HG02943 (cell line): ENCODE measurements around the gene KRT23.
"Not testable (repeated sequence)": the region's sequence is repeated elsewhere in the genome, so short reads cannot be mapped to it uniquely, and the experiment has no call there.

Experiments
- ATAC-seq: cut with Tn5 transposase; IDR thresholded peaks from one replicate; pipeline ENCODE4 v1.9.1; 2021; ENCODE audit warnings: mild to moderate bottlenecking, low read depth, moderate library complexity; ENCODE audit not compliant: unreplicated experiment

KRT23 gene

GRCh38 chr17:40951011-40951622 is 13.7 kb upstream of the KRT23 start:
- no peak for ATAC-seq

DNA sequence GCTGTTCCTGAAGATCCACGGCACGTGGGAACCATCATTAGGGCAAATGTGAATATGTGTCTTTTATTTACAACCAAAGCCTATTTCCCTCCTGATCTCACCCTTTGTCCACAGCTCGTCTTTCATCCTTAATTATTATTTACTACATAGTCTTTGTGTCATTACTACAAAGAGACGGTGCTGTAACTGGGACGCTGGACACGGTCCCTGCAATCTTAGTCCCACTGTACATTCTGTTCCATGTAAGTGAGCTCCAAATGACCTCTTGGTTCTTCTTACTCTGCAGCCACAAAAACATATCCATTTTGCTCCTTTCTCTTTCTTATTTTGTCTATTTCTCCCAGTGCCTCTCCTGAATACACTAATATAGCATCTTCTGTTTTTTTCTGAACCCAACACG is 12.7 kb upstream of the KRT23 start:
- ATAC-seq = no peak

- no peak for ATAC-seq
Measured at GRCh38 chr17:40949418-40949817, 12.0 kb upstream of the KRT23 start.

DNA sequence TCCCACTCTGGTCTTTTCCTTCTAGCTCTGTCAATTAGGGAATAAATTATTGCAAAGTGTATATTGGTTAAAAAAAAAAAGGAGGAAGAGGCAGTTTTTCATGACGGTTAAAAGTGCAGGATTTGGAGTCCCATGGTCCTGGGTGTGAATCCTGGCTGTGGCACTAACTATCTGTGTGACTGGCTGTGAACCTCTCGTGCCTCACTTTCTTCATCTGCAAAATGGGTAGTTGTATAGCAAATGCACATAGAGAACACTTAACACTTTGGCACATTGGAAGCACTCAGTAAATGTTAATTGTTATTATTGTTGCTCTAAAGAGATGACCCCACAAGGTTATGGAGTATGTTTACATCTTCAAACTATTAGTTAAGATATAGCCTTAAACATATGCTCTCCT is 10.5 kb upstream of the KRT23 start:
- ATAC-seq = no peak

- no peak for ATAC-seq
Measured at GRCh38 chr17:40945414-40945813, 8.0 kb upstream of the KRT23 start.

DNA sequence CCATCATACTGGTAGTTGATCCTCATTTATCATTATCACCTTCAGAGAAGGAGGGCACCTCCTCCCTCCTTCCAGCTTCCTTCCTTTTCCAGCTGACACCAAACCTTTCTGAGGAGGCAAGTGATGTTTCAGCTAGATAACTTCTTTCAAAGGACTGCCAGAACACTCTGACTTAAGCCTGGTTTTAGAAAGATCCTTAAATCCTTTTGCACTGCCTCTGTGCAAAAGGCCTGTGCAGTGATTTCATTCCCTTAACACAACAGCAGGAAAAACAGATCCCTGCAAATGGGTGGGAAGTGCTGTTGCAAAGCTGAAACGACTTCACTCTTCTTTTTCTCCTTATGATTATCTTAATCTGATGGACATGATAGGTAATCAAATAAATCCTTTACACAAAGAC is 7.1 kb upstream of the KRT23 start:
- ATAC-seq = no peak

DNA sequence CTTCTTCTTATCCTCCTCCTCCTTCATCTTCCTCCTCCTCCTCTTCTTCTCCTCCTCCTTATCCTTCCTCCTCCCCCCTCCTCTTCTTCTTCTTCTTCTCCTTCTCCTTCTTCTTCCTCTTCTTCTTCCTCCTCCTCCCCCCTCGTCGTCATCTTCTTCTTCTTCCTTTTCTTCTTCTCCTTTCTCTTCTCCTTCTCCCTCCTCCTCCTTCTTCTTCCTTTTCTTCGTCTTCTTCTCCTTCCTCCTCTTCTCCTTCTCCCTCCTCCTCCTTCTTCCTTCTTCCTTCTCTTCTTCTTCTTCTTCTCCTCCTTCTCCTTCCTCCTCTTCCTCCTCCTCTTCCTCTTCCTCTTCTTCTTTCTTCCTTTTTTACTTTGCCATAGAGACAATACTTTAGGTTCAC is 5.1 kb upstream of the KRT23 start:
- ATAC-seq = no peak

DNA sequence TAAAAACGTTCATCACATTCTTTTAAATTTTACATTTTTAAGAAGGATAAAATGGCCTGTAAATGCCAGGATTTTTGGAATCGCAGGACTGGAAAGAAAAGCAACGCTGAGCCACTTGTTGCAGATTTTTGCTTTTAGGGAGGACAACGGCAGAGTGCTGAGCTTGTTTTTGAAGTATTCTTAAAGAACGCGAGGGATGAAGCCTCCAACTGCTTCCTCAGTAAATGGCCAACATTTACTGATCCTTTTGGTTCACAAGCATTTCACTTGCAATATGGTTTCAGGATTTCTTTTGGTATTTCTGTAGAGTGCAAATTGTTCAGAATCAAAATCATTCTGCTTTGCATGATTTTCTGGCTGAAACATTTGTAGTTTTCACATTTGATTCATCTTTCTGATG is 2.8 kb upstream of the KRT23 start:
- ATAC-seq = no peak

DNA sequence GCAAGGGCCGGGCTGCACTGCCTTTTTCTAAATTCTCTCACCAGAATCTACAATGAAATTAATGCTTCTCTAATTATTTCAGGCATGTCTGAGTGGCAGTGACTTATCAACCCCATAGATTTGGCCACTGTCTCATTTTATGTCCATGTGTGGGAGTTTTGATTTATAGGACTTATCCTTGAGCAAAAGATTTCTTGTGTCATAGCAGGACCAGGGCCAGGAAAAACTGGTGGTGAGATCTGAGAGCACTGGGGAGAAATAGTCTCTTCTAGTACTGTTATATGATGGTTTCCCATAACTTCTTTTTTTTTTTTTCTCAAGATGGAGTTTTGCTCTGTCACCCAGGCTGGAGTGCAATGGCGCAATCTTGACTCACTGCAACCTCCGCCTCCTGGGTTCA is 1.5 kb upstream of the KRT23 start:
- no peak for ATAC-seq

GRCh38 chr17:40936976-40937375 is 470 bp downstream of the KRT23 start:
- no peak for ATAC-seq

DNA sequence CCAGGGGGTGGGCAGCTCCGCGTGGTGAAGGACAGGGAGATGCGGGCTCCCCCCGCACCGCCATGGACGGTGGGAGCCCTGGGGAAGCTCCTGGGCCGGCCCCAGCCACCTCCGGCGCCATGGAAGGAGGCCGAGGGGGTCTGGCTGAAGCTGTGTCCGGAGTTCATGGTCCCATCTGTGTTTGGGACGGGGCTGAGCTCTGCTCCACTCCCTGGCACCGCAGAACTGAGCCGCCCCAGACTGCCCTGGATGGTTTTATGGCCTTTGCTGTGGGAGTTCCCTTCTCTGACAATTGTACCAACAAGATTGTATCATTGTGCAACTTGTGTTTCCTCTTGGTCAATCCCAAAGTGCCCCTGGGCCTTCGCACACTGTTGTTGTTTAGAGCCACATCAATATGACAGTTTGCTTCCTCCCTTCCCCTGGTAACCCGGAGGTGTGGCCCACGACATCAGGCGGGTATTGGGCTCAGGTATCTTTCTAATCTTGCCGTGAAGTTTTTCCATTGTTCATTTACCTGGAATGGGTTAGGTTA is 942 bp downstream of the KRT23 start:
- ATAC-seq = no peak

GRCh38 chr17:40935624-40936023 is 1.8 kb downstream of the KRT23 start:
- no peak for ATAC-seq

DNA sequence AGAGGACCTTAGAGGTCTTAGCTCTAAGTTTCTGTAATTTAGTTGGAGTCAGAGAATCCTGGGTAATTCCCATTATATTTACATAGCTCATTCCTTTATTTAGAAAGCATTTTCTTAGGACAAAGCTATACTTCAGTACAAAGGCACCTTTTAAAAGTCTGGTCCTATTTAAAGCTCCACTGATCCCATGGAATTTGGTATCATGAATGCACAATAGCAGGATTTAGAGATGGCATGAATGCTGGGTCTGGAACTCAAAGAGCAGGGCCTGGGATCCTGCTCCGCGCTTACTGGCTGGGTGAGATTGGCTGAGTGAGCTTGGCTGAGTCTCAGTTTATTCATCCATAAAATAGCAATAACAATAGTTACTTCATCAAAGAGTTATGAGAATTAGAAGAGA is 4.8 kb downstream of the KRT23 start:
- ATAC-seq = no peak

- ATAC-seq = no peak
Measured at GRCh38 chr17:40931311-40931710, 6.1 kb downstream of the KRT23 start.

GRCh38 chr17:40926341-40926740 is 11.1 kb downstream of the KRT23 start:
- no peak for ATAC-seq

DNA sequence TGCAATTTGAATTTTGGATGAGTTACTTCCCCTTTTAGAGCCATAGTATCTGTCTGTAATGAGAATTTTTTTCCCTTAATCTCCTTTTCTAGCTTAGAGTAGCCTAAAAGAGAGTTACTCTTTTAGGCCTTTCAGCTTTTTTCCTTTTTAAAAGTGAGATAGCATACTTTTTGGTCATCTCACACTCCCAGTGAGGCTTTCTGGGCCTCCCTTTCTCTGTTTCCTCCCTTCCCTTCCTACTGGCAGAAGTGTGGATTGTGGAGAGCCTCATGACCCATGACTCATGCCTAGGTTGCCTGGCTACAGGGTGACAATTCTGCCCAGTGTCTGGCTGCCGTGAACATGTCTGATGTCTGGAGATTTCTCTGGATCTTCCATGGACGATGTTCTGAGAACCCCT is 15.2 kb downstream of the KRT23 start:
- ATAC-seq = no peak

GRCh38 chr17:40921026-40921425 is 16.4 kb downstream of the KRT23 start:
- ATAC-seq = no peak

DNA sequence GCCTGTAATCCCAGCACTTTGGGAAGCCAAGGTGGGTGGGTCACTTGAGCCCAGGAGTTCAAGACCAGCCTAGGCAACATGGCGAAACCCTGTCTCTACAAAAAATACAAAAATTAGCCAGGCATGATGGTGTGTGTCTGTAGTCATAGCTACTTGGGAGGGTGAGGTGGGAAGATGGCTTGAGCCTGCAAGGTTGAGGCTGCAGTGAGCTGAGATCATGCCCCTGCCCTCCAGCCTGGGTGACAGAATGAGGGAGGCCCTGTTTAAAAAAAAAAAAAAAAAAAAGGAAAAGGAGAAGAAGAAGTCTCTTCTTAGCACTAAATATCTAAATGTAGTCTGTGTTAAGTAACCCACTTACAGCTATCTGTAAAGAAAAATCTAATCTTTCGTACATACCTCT is 20.3 kb downstream of the KRT23 start:
- not testable (repeated sequence) for ATAC-seq

- no peak for ATAC-seq
Measured at GRCh38 chr17:40916366-40916765, 21.1 kb downstream of the KRT23 start.

- no peak for ATAC-seq
Measured at GRCh38 chr17:40915721-40916256, 21.7 kb downstream of the KRT23 start.

- ATAC-seq = no peak
Measured at GRCh38 chr17:40915199-40915661, 22.2 kb downstream of the KRT23 start.

GRCh38 chr17:40914075-40914855 is 23.2 kb downstream of the KRT23 start:
- ATAC-seq = no peak
